22Rv1 (cell line): ENCODE results near the gene COL4A2.

Source experiments
- CTCF ChIP-seq: fragments of 450-650 bp; IDR thresholded peaks from 2 replicates; pipeline ENCODE4 v1.5.1; 2017; ENCODE audit warnings: mild to moderate bottlenecking
- ZFX ChIP-seq: fragments of 450-650 bp; IDR thresholded peaks from 2 replicates; pipeline ENCODE4 v1.6.1; 2017; ENCODE audit warnings: antibody characterized with exemption, borderline replicate concordance

- TF ChIP-seq CTCF (no peak), ZFX (no peak)
Observed at GRCh38 chr13:110286833-110287819, 20.0 kb upstream of the COL4A2 start.
